AG10803 (cell line): ENCODE data around the gene FBXO28.

Experiments
- DNase-seq: peaks from one replicate; pipeline ENCODE4 v3.0.0; 2010; ENCODE audit warnings: low read depth
- H3K4me3 ChIP-seq: 2 replicates; pipeline ENCODE4 v1.5.1; 2011; ENCODE audit warnings: mild to moderate bottlenecking, low read length, control low read depth
- TF ChIP-seq, protein P1 (sequence below): conservative IDR thresholded peaks from 2 replicates; pipeline ENCODE4 v1.5.1; 2011; ENCODE audit warnings: mild to moderate bottlenecking, low read length, control low read depth, inconsistent platforms

FBXO28 gene

DNA sequence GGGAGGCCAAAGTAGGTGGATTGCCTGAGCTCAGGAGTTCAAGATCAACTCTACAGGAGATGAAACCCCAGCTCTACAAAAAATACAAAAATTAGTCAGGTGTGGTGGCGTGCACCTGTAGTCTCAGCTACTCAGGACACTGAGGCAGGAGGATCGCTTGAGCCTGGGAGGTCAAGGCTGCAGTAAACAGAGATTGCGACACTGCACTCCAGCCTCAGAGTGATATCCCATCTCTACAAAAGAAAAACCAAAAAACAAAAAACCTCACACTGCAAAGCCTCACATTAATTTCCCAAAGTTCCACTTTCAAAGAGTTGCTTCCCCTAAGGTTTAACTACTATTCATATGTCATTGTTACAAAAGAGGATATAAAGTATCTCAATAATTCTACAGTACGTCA lies 29.0 kb upstream of the FBXO28 start:
- H3K4me3 ChIP-seq, result no peak overlapping the region
- no peak for DNase-seq
- TF ChIP-seq, protein P1, sequence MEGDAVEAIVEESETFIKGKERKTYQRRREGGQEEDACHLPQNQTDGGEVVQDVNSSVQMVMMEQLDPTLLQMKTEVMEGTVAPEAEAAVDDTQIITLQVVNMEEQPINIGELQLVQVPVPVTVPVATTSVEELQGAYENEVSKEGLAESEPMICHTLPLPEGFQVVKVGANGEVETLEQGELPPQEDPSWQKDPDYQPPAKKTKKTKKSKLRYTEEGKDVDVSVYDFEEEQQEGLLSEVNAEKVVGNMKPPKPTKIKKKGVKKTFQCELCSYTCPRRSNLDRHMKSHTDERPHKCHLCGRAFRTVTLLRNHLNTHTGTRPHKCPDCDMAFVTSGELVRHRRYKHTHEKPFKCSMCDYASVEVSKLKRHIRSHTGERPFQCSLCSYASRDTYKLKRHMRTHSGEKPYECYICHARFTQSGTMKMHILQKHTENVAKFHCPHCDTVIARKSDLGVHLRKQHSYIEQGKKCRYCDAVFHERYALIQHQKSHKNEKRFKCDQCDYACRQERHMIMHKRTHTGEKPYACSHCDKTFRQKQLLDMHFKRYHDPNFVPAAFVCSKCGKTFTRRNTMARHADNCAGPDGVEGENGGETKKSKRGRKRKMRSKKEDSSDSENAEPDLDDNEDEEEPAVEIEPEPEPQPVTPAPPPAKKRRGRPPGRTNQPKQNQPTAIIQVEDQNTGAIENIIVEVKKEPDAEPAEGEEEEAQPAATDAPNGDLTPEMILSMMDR, result no peak

DNA sequence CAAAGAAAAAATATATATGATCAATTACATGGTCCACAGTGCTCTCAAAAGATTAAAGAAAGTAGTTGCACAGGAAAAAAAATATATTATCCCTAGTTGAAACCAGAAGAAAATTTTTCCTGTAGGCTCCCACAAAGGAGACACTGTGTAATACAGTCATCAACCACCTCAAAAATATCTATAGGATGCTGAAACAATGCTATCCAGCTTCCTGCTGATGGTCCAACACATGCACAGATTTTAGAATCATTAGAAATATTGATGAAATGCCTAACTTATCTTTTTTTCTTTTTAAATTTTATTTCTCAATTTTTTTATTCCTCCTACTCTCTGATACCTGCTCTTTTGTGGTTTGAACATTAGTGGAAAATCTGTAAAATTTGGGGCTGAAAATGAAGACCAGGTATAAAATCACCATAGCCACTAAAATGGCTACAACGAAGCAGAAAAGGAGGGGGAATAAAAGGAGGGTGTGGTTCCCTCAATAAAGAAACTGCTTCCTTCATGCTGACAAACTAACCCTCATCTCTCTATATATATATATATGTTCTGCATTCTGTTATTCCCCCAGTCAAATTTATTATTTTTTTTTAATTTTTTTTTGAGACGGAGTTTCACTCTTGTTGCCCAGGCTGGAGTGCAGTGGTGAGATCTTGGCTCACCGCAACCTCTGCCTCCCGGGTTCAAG lies 28.3 kb upstream of the FBXO28 start:
- no peak for DNase-seq
- no peak overlapping the region for H3K4me3 ChIP-seq
- TF ChIP-seq, protein P1, result no peak

DNA sequence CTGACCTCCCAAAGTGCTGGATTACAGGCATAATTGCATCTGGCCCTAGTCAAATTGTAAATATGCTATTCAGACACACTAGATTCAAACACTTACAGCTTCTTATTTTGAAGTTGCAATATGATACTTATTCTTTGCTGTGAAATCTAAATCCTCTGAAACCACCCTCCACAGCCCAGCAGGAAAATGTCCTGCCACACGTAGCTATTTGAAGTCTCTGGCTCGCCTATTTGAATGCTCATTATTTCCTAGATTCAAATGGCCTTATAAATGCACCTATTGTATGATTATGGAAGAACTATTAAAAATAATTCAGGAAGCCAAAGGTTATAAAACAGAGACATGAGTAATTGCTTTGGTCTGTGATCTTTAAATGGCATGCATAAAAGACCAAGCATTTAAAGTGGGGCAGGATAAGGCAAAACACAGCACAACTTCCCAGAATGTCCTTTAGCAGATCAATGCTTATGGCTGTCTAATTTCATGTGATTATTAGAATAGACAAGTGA lies 26.6 kb upstream of the FBXO28 start:
- no peak for DNase-seq
- TF ChIP-seq, protein P1, result no peak
- H3K4me3 ChIP-seq, result no peak overlapping the region

DNA sequence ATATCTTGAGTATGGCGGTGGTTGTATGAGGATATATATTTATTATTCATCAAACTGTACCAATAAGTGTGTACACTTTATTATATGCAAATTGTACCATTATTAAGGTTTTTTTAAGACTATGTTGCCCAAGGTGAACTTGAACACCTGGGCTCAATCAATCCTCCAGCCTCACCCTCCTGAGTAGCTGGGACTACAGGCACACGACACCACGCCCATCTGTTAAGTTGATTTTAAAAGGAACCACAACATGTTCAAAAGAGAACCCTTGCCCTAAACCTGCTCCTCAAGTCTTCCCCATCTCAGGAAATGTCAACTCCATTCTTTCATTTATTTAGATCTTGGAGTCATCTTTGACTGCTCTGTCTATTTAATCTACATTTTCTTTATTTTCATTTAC lies 24.3 kb upstream of the FBXO28 start:
- no peak for DNase-seq
- TF ChIP-seq, protein P1, result no peak
- no peak overlapping the region for H3K4me3 ChIP-seq

DNA sequence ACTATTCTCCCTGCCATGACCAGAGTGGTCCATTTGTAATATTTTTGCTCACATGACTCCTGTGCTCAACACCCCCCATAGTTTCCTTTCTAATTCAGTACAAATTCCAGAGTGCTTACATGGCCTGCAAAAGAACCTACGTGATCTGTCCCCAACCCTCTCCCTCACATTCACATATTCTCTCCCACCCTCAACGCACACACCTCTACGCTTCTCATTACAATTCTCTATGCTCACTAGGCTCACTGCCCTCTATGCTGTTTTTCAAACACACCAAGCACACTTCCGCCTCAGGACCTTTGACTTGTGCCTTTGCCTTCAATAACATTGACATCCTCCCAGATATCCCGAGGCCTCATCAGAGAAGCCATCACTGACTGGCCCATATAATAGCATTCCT lies 23.8 kb upstream of the FBXO28 start:
- TF ChIP-seq, protein P1, result no peak
- no peak for DNase-seq
- no peak overlapping the region for H3K4me3 ChIP-seq

DNA sequence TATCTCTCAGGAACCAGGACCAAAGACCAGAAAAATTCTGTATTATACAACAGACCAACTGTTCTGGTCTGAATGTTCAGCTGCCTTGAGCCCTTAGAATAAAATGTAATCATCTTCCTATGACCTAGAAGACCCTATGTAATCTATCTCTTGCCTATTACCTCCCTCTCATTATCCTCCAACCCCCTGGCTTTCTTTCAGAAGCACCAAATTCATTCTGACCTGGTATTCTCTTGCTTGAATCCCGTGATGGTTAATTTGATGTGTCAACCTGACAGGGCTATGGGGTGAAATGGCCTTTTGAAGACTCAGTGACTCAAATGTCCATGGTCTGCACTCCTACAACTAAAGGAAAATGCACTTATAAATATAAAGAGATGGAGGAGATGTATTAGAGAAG lies 21.8 kb upstream of the FBXO28 start:
- TF ChIP-seq, protein P1, result no peak
- H3K4me3 ChIP-seq, result no peak overlapping the region
- DNase-seq, result no peak

DNA sequence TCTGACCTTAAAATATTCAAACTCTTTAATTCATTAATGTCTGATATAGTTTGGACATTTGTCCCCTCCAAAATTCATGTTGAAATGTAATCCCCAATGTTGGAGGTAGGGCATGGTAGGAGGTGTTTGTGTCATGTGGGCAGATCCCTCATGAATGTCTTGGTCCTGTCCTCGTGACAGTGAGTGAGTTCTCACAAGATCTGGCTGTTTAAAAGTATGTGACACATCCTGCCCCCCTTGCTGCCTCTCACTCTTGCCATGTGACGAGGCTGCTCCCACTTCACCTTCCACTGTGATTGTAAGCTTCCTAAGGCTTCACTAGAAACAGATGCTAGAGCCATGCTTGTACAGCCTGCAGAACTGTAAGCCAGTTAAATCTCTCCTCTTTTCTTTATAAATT lies 21.3 kb upstream of the FBXO28 start:
- TF ChIP-seq, protein P1, result no peak
- DNase-seq, result no peak
- H3K4me3 ChIP-seq, result no peak overlapping the region
